Measurements from ENCODE around the gene SHROOM2.
"Not testable (repeated sequence)": the region's sequence is repeated elsewhere in the genome, so short reads cannot be mapped to it uniquely, and the experiment has no call there.

DNA sequence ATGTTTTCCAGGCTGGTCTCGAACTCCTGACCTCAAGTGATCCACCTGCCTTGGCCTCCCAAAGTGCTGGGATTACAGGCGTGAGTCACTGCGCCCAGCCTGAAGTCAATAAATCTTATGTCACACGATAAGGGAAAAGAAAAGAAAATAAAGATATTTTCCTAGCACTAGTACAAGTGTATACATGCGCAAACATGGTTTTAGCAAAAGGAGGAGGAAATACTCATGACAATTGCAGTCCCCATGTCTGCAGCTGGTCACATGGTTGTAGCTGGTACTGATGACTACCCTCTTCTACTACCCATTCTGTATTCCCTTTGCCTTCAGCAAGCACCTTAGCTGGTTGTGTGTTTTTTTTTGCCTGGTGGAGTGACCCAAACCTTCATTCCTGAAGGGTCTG lies 23.6 kb downstream of the SHROOM2 start:
- TF ChIP-seq, protein P1, sequence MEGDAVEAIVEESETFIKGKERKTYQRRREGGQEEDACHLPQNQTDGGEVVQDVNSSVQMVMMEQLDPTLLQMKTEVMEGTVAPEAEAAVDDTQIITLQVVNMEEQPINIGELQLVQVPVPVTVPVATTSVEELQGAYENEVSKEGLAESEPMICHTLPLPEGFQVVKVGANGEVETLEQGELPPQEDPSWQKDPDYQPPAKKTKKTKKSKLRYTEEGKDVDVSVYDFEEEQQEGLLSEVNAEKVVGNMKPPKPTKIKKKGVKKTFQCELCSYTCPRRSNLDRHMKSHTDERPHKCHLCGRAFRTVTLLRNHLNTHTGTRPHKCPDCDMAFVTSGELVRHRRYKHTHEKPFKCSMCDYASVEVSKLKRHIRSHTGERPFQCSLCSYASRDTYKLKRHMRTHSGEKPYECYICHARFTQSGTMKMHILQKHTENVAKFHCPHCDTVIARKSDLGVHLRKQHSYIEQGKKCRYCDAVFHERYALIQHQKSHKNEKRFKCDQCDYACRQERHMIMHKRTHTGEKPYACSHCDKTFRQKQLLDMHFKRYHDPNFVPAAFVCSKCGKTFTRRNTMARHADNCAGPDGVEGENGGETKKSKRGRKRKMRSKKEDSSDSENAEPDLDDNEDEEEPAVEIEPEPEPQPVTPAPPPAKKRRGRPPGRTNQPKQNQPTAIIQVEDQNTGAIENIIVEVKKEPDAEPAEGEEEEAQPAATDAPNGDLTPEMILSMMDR (IDR thresholded peaks at IDR 0.05): not testable (repeated sequence)
- not testable (repeated sequence) for TF ChIP-seq EP300 (IDR thresholded peaks at IDR 0.05)
